A673 (cell line): ENCODE measurements around the gene FA2H. TPM values are rescaled to one million over a fixed set of nuclear protein-coding genes. Genes with fewer than 3 reads are reported as not detected.

Experiments used
- BruUV-seq: library from RNA; stranded (reverse); fragments of 400-500 nt; replicated peaks from 2 replicates; lab custom pipeline; 2021; lab: Mats Ljungman, UMichigan
- CTCF ChIA-PET: fragments of 300-600 bp; sonication (Branson Sonifier 250); formaldehyde crosslinking; loops from one replicate; lab custom pipeline; 2022; ENCODE audit warnings: antibody characterized with exemption; lab: Charles Lee
- POLR2A ChIA-PET: fragments of 300-600 bp; sonication (Branson Sonifier 250); formaldehyde crosslinking; loops from one replicate; lab custom pipeline; 2022; ENCODE audit warnings: antibody characterized with exemption; ENCODE audit not compliant: low non-redundant PET; lab: Charles Lee
- DNase-seq: peaks from one replicate; pipeline ENCODE4 v3.0.0-alpha.2; 2015; ENCODE audit warnings: low spot score
- H3K27ac ChIP-seq: fragments of 200-600 bp; sonication (generic); 2 replicates; pipeline ENCODE4 v1.5.1; 2016; ENCODE audit warnings: mixed run types, low read depth, mild to moderate bottlenecking, mixed read lengths, antibody characterized with exemption, low read length; ENCODE audit not compliant: poor library complexity, severe bottlenecking
- H3K27me3 ChIP-seq: fragments of 200-600 bp; sonication (generic); replicated peaks from 2 replicates; pipeline ENCODE4 v1.6.1; 2017; ENCODE audit warnings: mixed run types, low read depth, mild to moderate bottlenecking, mixed read lengths, antibody characterized with exemption, low read length; ENCODE audit not compliant: insufficient read depth, poor library complexity
- H3K36me3 ChIP-seq: fragments of 200-600 bp; sonication (generic); 2 replicates; pipeline ENCODE4 v1.6.1; 2016; ENCODE audit warnings: mixed run types, mild to moderate bottlenecking, mixed read lengths, antibody characterized with exemption, low read length; ENCODE audit not compliant: insufficient read depth, poor library complexity, severe bottlenecking
- H3K4me1 ChIP-seq: fragments of 200-600 bp; sonication (generic); 2 replicates; pipeline ENCODE4 v1.6.1; 2017; ENCODE audit warnings: mixed run types, mild to moderate bottlenecking, mixed read lengths, antibody characterized with exemption, low read length; ENCODE audit not compliant: insufficient read depth, poor library complexity, severe bottlenecking
- H3K4me3 ChIP-seq: fragments of 200-600 bp; sonication (generic); 2 replicates; pipeline ENCODE4 v1.5.1; 2016; ENCODE audit warnings: low read depth, mixed run types, mild to moderate bottlenecking, mixed read lengths, low read length; ENCODE audit not compliant: poor library complexity, severe bottlenecking
- H3K9me3 ChIP-seq: fragments of 200-600 bp; sonication (generic); 2 replicates; pipeline ENCODE4 v1.6.1; 2016; ENCODE audit warnings: mixed run types, low read depth, mild to moderate bottlenecking, mixed read lengths, antibody characterized with exemption, low read length; ENCODE audit not compliant: poor library complexity, severe bottlenecking
- EZH2 ChIP-seq: fragments of 200-600 bp; sonication (generic); IDR thresholded peaks from 2 replicates; pipeline ENCODE4 v1.6.1; 2017; ENCODE audit warnings: borderline replicate concordance, low read depth, mild to moderate bottlenecking, mixed read lengths, antibody characterized with exemption, low read length; ENCODE audit not compliant: poor library complexity, severe bottlenecking
- intact Hi-C: fragments of 100-400 bp; cut with micrococcal nuclease; formaldehyde crosslinking; loops from one replicate; pipeline ENCODE4 v1.10.0; 2022; ENCODE audit not compliant: unreplicated experiment
- total RNA-seq: library from RNA; stranded (reverse); gene quantifications from 2 replicates; pipeline ENCODE4 v1.2.3, GENCODE V29; 2021
- TF ChIP-seq, protein P1 (sequence below): fragments of 300-800, 200-600 bp; sonication (generic); conservative IDR thresholded peaks from 2 replicates; pipeline ENCODE4 v1.5.1; 2017; ENCODE audit warnings: low read depth, mild to moderate bottlenecking, antibody characterized with exemption, low read length, moderate library complexity, mixed read lengths

Gene FA2H
- total RNA-seq, 1 experiment from 2014 or later: not detected

DNA sequence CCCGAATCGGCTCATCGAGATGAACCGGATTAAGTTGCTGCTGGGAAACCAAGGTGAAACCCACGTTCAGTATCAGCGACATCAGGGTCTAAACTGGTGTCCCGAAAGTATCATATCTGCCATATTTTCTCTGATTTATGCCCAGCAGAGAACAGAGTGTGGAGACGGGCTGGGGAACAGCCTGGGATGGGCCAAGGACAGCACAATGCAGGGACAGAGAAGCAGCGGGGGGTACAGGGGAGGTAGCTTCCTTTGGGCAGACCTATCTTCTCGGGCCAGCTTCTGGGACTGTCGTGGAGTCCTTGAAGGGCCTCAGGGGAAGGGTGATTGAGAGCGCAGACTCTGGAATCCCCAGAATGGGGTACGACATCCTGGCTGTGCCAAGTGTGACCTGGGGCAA is 56.5 kb downstream of the FA2H start:
- Histone ChIP-seq H3K4me3 (no peak overlapping the region), H3K27me3 (no peaks in the 10 kb centered on the region), H3K27ac (no peak overlapping the region), H3K9me3 (no peaks in the 10 kb centered on the region), H3K36me3 (no peaks in the 10 kb centered on the region), H3K4me1 (no peaks in the 10 kb centered on the region)
- BruUV-seq: no TSS peak
- intact Hi-C loops: no loop called here
- CTCF ChIA-PET: no interaction called here
- no peak for DNase-seq
- no peak for TF ChIP-seq EZH2
- TF ChIP-seq, protein P1, sequence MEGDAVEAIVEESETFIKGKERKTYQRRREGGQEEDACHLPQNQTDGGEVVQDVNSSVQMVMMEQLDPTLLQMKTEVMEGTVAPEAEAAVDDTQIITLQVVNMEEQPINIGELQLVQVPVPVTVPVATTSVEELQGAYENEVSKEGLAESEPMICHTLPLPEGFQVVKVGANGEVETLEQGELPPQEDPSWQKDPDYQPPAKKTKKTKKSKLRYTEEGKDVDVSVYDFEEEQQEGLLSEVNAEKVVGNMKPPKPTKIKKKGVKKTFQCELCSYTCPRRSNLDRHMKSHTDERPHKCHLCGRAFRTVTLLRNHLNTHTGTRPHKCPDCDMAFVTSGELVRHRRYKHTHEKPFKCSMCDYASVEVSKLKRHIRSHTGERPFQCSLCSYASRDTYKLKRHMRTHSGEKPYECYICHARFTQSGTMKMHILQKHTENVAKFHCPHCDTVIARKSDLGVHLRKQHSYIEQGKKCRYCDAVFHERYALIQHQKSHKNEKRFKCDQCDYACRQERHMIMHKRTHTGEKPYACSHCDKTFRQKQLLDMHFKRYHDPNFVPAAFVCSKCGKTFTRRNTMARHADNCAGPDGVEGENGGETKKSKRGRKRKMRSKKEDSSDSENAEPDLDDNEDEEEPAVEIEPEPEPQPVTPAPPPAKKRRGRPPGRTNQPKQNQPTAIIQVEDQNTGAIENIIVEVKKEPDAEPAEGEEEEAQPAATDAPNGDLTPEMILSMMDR: no peak
- POLR2A ChIA-PET: no interaction called here

DNA sequence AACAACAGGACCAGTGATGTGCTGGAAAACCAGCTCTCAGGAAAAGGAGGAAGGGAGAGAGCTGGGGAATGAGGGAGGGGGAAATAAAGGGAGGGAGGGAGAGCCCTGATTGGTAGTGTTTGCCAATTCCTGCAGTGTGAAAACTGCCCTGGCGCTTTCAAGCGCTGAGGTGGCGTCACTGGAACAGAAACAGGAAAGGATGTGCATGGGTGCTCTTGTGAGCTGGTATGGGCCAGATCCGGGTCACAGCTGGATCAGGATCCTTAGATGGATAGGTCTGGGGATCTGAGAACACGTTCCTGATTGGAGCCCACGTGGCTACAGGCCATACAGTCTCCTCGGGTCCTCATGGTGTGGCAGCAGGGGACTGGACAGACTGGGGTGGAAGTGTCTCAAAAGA is 57.3 kb downstream of the FA2H start:
- no peak for DNase-seq
- Histone ChIP-seq H3K4me1 (no peaks in the 10 kb centered on the region), H3K27ac (no peak overlapping the region), H3K4me3 (no peak overlapping the region), H3K36me3 (no peaks in the 10 kb centered on the region), H3K27me3 (no peaks in the 10 kb centered on the region), H3K9me3 (no peaks in the 10 kb centered on the region)
- TF ChIP-seq, protein P1: no peak
- TF ChIP-seq EZH2: no peak
- ChIA-PET CTCF (no interaction called here), POLR2A (no interaction called here)
- intact Hi-C loops: no loop called here
- BruUV-seq: no TSS peak

DNA sequence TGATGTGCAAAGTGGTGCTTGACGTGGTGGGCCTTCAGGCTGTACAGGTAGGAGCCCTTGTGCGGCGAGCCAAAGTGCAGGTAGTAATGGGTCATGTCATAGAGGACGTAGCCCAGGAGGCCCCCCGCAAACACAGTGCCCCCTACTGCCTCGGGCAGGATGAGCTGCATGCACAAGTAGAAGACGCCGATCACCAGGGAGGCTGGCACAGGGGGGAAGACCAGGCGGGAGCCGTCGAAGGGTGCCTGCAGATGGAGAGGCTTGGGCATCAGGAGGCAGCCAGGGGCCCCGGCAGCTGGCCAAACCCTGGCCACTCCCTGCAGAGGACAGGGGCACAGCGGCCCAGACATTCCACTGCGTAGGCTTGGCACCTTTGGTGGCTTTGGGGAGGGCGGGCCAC is 58.3 kb downstream of the FA2H start:
- intact Hi-C loops: no loop called here
- Histone ChIP-seq H3K9me3 (no peaks in the 10 kb centered on the region), H3K4me1 (no peaks in the 10 kb centered on the region), H3K36me3 (no peaks in the 10 kb centered on the region), H3K4me3 (no peak overlapping the region), H3K27ac (no peak overlapping the region), H3K27me3 (no peaks in the 10 kb centered on the region)
- ChIA-PET POLR2A (no interaction called here), CTCF (interaction anchor here (0.6 kb wide), 1 partner anchor 16 kb away, joined by 4 read pairs; no protein-coding TSS in a partner anchor)
- no peak for DNase-seq
- TF ChIP-seq, protein P1: no peak; the same call in 1 of the 2 replicates
- no peak for TF ChIP-seq EZH2
- BruUV-seq: no TSS peak
